GM19438 (cell line): Measurements from ENCODE around the gene POLD4.

Experiments
- ATAC-seq: cut with Tn5 transposase; IDR thresholded peaks from one replicate; pipeline ENCODE4 v1.9.1; 2021; ENCODE audit warnings: low read depth; ENCODE audit not compliant: unreplicated experiment

POLD4 gene

DNA sequence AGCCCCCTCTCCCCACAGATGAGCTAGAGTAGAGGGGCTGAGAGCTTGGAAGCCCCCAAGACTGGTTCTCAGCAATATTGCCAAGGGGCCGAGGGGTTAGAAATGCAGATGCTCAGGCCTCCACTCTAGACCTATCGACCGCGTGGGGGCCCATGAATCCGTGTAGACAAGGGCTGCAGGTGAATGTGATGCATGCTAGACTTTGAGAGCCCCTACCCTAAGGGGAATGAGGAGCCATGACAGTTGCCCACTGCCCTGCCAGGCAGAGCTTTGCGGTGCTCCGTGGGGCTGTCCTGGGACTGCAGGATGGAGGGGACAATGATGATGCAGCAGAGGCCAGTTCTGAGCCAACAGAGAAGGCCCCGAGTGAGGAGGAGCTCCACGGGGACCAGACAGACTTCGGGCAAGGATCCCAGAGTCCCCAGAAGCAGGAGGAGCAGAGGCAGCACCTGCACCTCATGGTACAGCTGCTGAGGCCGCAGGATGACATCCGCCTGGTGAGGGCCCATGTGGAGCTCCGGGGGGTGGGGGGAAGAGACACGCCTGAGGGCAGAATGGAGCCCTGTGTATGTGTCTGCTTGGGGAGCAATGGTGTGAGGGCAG lies 48.7 kb downstream of the POLD4 start:
- no peak for ATAC-seq

- no peak for ATAC-seq
Measured at GRCh38 chr11:67303835-67304411, 49.4 kb downstream of the POLD4 start.

GRCh38 chr11:67303132-67303834 lies 50.1 kb downstream of the POLD4 start, which contains the start of gene SSH3:
SSH3 (plus strand) TSS chr11:67303530; CDS start chr11:67303626, 96 bp downstream.
- no peak for ATAC-seq

- no peak for ATAC-seq
Measured at GRCh38 chr11:67302571-67303131, 50.7 kb downstream of the POLD4 start.

GRCh38 chr11:67301951-67302516 lies 51.3 kb downstream of the POLD4 start:
- ATAC-seq = no peak

- ATAC-seq = no peak
Measured at GRCh38 chr11:67301313-67301921, 51.9 kb downstream of the POLD4 start.
